AG09309 (cell line): ENCODE results near the gene PITPNC1.
"Not testable (repeated sequence)": the region's sequence is repeated elsewhere in the genome, so short reads cannot be mapped to it uniquely, and the experiment has no call there.

ENCODE experiments used
- DNase-seq: peaks from one replicate; pipeline ENCODE4 v3.0.0-alpha.2; 2010; ENCODE audit warnings: low read depth
- H3K4me3 ChIP-seq: 2 replicates; pipeline ENCODE4 v1.5.1; 2011; ENCODE audit warnings: mild to moderate bottlenecking, low read depth, low read length, moderate library complexity; ENCODE audit not compliant: control insufficient read depth
- CTCF ChIP-seq: IDR thresholded peaks from 2 replicates; pipeline ENCODE4 v1.5.1; 2011; ENCODE audit warnings: mild to moderate bottlenecking, low read depth, low read length, inconsistent platforms; ENCODE audit not compliant: insufficient read depth, control insufficient read depth; ENCODE audit errors: missing control alignments

The PITPNC1 gene

GRCh38 chr17:67467500-67468455, 90.7 kb downstream of the PITPNC1 start:
- no peak for DNase-seq
- TF ChIP-seq CTCF, result no peak
- H3K4me3 ChIP-seq, result no peak overlapping the region

- TF ChIP-seq CTCF, result no peak
Observed at GRCh38 chr17:67469208-67469980, 92.3 kb downstream of the PITPNC1 start.

GRCh38 chr17:67470163-67470562, 93.1 kb downstream of the PITPNC1 start:
- no peak for DNase-seq
- TF ChIP-seq CTCF, result no peak
- no peak overlapping the region for H3K4me3 ChIP-seq

More at GRCh38 chr17:67469208-67469980, 92.3 kb downstream of the PITPNC1 start:
- DNase-seq, result no peak
- H3K4me3 ChIP-seq, result no peak overlapping the region

GRCh38 chr17:67471118-67471517, 94.0 kb downstream of the PITPNC1 start:
- no peak for TF ChIP-seq CTCF
- no peak for DNase-seq
- H3K4me3 ChIP-seq, result no peak overlapping the region

- not testable (repeated sequence) for DNase-seq, H3K4me3 ChIP-seq
Observed at GRCh38 chr17:67472606-67473005, 95.5 kb downstream of the PITPNC1 start.

- H3K4me3 ChIP-seq, result no peak overlapping the region
- DNase-seq, result peak; percentile 91
- TF ChIP-seq CTCF, result peak; percentile 20
Observed at GRCh38 chr17:67474081-67474661, 97.1 kb downstream of the PITPNC1 start.
